Suprapubic skin (tissue), 4 donors: Measurements from ENCODE around the gene PRSS56. TPM values are rescaled to one million over a fixed set of nuclear protein-coding genes. Genes with fewer than 3 reads are reported as not detected.

Source experiments
- DNase-seq, 2 donors: peaks; one replicate each; pipeline ENCODE4 v3.0.0-alpha.2; 2019; ENCODE audit warnings: low spot score in 2 of 2
- H3K27ac ChIP-seq: fragments of 200-600 bp; sonication (generic); one replicate; pipeline ENCODE4 v1.5.1; 2019
- H3K27me3 ChIP-seq: fragments of 200-600 bp; sonication (generic); one replicate; pipeline ENCODE4 v1.5.1; 2019
- H3K36me3 ChIP-seq: fragments of 200-600 bp; sonication (generic); one replicate; pipeline ENCODE4 v1.5.1; 2019
- H3K4me1 ChIP-seq: fragments of 200-600 bp; sonication (generic); one replicate; pipeline ENCODE4 v1.5.1; 2019
- H3K4me3 ChIP-seq: fragments of 200-600 bp; sonication (generic); one replicate; pipeline ENCODE4 v1.5.1; 2019; ENCODE audit warnings: mild to moderate bottlenecking
- H3K9me3 ChIP-seq: fragments of 200-600 bp; sonication (generic); one replicate; pipeline ENCODE4 v1.5.1; 2019
- CTCF ChIP-seq, 2 donors: fragments of 200-600 bp in 1 of 2; fragments of 450-650 bp in 1 of 2; sonication (generic) in 1 of 2; IDR thresholded peaks; one replicate each; pipeline ENCODE4 v1.5.1; 2016 to 2019; ENCODE audit warnings: antibody characterized with exemption in 2 of 2, mild to moderate bottlenecking in 1 of 2, moderate library complexity in 1 of 2
- EP300 ChIP-seq: sonication (generic); formaldehyde crosslinking; IDR thresholded peaks from one replicate; pipeline ENCODE4 v1.6.1; 2017; ENCODE audit warnings: antibody characterized with exemption
- POLR2A ChIP-seq, 2 donors: fragments of 450-650 bp; IDR thresholded peaks; one replicate each; pipeline ENCODE4 v1.6.1; 2017; ENCODE audit warnings: antibody characterized with exemption in 2 of 2, mild to moderate bottlenecking in 2 of 2, moderate library complexity in 2 of 2
- POLR2AphosphoS5 ChIP-seq, 3 donors: sonication (generic); formaldehyde crosslinking; IDR thresholded peaks; one replicate each; pipeline ENCODE4 v1.6.1; 2017; ENCODE audit warnings: antibody characterized with exemption in 3 of 3
- WGBS: methylation state at CpG from one replicate; pipeline ENCODE4 v1.1.5; 2018; 5-methylcytosine and 5-hydroxymethylcytosine counted together
- total RNA-seq, 4 donors: library from RNA; depleted of rRNA; stranded (reverse); fragments of >200 nt; gene quantifications; one replicate each; pipeline ENCODE4 v1.1.0, GENCODE V29; 2016

The PRSS56 gene
- total RNA-seq, 4 donors from 2014 or later, result not detected

- TF ChIP-seq POLR2A (IDR thresholded peaks at IDR 0.05) (no peak), EP300 (no peak), POLR2AphosphoS5 (IDR thresholded peaks at IDR 0.05) (no peak)
- no peaks in the 10 kb centered on the region for H3K36me3 ChIP-seq
- no peak overlapping the region for H3K4me3 ChIP-seq
- H3K27me3 ChIP-seq, result peaks cover 68% of the 10 kb centered on the region
- no peaks in the 10 kb centered on the region for H3K9me3 ChIP-seq
- peaks cover 19% of the 10 kb centered on the region for H3K4me1 ChIP-seq
- 53% methylated on average over 10 of the region's 10 CpGs for WGBS
- DNase-seq, result no peak
- H3K27ac ChIP-seq, result no peak overlapping the region
Measured at GRCh38 chr2:232501794-232502390, 18.3 kb upstream of the PRSS56 start.

- 6% methylated on average over 3 of the region's 21 CpGs for WGBS
- no peak for TF ChIP-seq POLR2A (IDR thresholded peaks at IDR 0.05)
- H3K4me3 ChIP-seq, result peak overlapping the region; percentile 38
Measured at GRCh38 chr2:232502511-232502910, 17.7 kb upstream of the PRSS56 start.

GRCh38 chr2:232502911-232503808, 17.0 kb upstream of the PRSS56 start:
- H3K4me1 ChIP-seq, result peaks cover 19% of the 10 kb centered on the region
- H3K9me3 ChIP-seq, result no peaks in the 10 kb centered on the region
- H3K27me3 ChIP-seq, result peaks cover 71% of the 10 kb centered on the region
- H3K27ac ChIP-seq, result no peak overlapping the region
- WGBS, result 4% methylated on average over 42 of the region's 75 CpGs
- H3K36me3 ChIP-seq, result no peaks in the 10 kb centered on the region
- no peak for TF ChIP-seq POLR2AphosphoS5 (IDR thresholded peaks at IDR 0.05)
- no peak for TF ChIP-seq EP300
- TF ChIP-seq POLR2A (IDR thresholded peaks at IDR 0.05), result no peak
- no peak for TF ChIP-seq CTCF (IDR thresholded peaks at IDR 0.05)
- no peak for DNase-seq
- peak overlapping the region; percentile 38 for H3K4me3 ChIP-seq

More at GRCh38 chr2:232502511-232502910, 17.7 kb upstream of the PRSS56 start:
- DNase-seq, result no peak
- Histone ChIP-seq H3K27ac (no peak overlapping the region), H3K36me3 (no peaks in the 10 kb centered on the region), H3K4me1 (peaks cover 19% of the 10 kb centered on the region), H3K27me3 (peaks cover 71% of the 10 kb centered on the region), H3K9me3 (no peaks in the 10 kb centered on the region)

GRCh38 chr2:232503809-232504323, 16.3 kb upstream of the PRSS56 start:
- H3K9me3 ChIP-seq, result no peaks in the 10 kb centered on the region
- H3K27ac ChIP-seq, result no peak overlapping the region
- H3K27me3 ChIP-seq, result peaks cover 73% of the 10 kb centered on the region
- no peak for DNase-seq
- peaks cover 19% of the 10 kb centered on the region for H3K4me1 ChIP-seq
- 35% methylated on average over 16 of the region's 16 CpGs for WGBS
- no peak for TF ChIP-seq EP300
- no peak for TF ChIP-seq POLR2AphosphoS5 (IDR thresholded peaks at IDR 0.05)
- no peak for TF ChIP-seq CTCF (IDR thresholded peaks at IDR 0.05)
- TF ChIP-seq POLR2A (IDR thresholded peaks at IDR 0.05), result no peak
- peak overlapping the region; percentile 38 for H3K4me3 ChIP-seq
- no peaks in the 10 kb centered on the region for H3K36me3 ChIP-seq

- Histone ChIP-seq H3K9me3 (no peaks in the 10 kb centered on the region), H3K36me3 (no peaks in the 10 kb centered on the region), H3K27ac (no peak overlapping the region), H3K27me3 (peaks cover 71% of the 10 kb centered on the region), H3K4me1 (peaks cover 19% of the 10 kb centered on the region), H3K4me3 (no peak overlapping the region)
- WGBS, result 90% methylated on average over 2 of the region's 2 CpGs
- TF ChIP-seq CTCF (IDR thresholded peaks at IDR 0.05), result no peak
- TF ChIP-seq EP300, result no peak
- TF ChIP-seq POLR2AphosphoS5 (IDR thresholded peaks at IDR 0.05), result no peak
- no peak for TF ChIP-seq POLR2A (IDR thresholded peaks at IDR 0.05)
- no peak for DNase-seq
Measured at GRCh38 chr2:232504438-232504837, 15.8 kb upstream of the PRSS56 start.

- TF ChIP-seq POLR2A (IDR thresholded peaks at IDR 0.05) (no peak), POLR2AphosphoS5 (IDR thresholded peaks at IDR 0.05) (no peak), CTCF (IDR thresholded peaks at IDR 0.05) (no peak), EP300 (no peak)
- WGBS, result 63% methylated on average over 9 of the region's 10 CpGs
- Histone ChIP-seq H3K4me3 (no peak overlapping the region), H3K27ac (no peak overlapping the region), H3K27me3 (peaks cover 77% of the 10 kb centered on the region), H3K4me1 (peaks cover 19% of the 10 kb centered on the region), H3K36me3 (no peaks in the 10 kb centered on the region), H3K9me3 (no peaks in the 10 kb centered on the region)
- no peak for DNase-seq
Measured at GRCh38 chr2:232505856-232506255, 14.3 kb upstream of the PRSS56 start.
